Regular cardiac myocyte (primary cell): Measurements from ENCODE around the gene COBLL1. TPM values are rescaled to one million over a fixed set of nuclear protein-coding genes. Genes with fewer than 3 reads are reported as not detected.

Experiments
- total RNA-seq: library from RNA; depleted of rRNA; stranded (reverse); fragments of >200 nt; gene quantifications from 2 replicates; pipeline ENCODE4 v1.2.3, GENCODE V29; 2014

COBLL1 gene, protein sequence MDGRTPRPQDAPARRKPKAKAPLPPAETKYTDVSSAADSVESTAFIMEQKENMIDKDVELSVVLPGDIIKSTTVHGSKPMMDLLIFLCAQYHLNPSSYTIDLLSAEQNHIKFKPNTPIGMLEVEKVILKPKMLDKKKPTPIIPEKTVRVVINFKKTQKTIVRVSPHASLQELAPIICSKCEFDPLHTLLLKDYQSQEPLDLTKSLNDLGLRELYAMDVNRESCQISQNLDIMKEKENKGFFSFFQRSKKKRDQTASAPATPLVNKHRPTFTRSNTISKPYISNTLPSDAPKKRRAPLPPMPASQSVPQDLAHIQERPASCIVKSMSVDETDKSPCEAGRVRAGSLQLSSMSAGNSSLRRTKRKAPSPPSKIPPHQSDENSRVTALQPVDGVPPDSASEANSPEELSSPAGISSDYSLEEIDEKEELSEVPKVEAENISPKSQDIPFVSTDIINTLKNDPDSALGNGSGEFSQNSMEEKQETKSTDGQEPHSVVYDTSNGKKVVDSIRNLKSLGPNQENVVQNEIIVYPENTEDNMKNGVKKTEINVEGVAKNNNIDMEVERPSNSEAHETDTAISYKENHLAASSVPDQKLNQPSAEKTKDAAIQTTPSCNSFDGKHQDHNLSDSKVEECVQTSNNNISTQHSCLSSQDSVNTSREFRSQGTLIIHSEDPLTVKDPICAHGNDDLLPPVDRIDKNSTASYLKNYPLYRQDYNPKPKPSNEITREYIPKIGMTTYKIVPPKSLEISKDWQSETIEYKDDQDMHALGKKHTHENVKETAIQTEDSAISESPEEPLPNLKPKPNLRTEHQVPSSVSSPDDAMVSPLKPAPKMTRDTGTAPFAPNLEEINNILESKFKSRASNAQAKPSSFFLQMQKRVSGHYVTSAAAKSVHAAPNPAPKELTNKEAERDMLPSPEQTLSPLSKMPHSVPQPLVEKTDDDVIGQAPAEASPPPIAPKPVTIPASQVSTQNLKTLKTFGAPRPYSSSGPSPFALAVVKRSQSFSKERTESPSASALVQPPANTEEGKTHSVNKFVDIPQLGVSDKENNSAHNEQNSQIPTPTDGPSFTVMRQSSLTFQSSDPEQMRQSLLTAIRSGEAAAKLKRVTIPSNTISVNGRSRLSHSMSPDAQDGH
- 7.7 and 20.9 TPM in 2 replicates for total RNA-seq

DNA sequence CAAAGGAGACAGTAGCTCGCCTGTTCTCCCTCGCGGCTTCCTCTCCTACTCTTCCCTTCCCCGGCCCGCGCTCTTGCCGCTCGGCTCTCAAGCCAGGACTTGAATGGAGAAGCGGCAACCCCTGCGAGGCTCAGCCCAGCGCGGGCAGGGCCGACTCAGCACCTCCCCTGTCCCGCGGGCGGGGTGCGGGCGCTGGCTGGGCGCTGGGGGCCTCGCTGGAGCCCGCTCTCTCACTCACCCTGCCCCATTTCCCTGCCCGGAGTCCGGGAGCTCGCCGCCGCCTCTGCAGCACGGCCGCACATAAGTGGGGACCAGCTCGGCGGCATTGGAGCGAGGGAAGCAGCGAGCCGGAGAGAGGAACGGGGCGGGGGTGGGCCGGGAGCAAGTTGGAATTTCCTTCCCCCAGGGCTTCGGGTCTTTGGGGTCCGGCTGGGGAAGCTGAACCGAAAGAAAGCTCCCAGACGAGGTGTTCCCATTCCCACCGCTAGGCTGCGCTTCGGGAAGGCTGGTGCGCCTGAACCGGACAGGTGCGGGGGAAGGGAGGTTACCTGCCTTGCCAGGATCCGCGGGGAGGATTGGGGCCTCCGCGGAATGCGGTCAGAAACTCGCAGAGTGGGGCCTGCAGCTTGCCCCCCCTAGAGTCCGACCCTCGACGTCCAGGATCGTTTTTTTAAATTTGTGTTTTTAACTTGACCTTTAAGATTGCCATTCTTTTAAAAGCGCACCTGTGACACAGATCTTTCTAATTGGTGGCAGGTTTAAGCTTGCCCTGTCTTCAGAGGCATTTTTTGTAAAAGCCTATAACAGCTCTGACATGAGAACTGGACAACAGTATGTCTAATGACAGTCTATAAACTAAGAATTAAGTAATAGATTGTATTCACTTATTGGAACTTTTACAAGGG is at the start of gene COBLL1:
Gene COBLL1, minus strand, starts transcription at position 105 of the 905 bp plus-strand sequence. CDS start 627 bp downstream, outside the sequence.

Other genes with a start within 250 kb of the COBLL1 start
- gene GRB14, start 220.3 kb downstream of the COBLL1 start, total RNA-seq, result 6.2 and 12.8 TPM in 2 replicates
- gene SLC38A11, start 113.7 kb upstream of the COBLL1 start, total RNA-seq, result 0.28 TPM in 1 of 2 replicates, not detected in the other